HCT116 (cell line): Measurements from ENCODE around the gene C1R. TPM values are rescaled to one million over a fixed set of nuclear protein-coding genes. Genes with fewer than 3 reads are reported as not detected.

ENCODE experiments used
- ATAC-seq: fragments of 200-7000 bp; cut with Tn5 transposase; 2 replicates; pipeline ENCODE4 v1.9.1; 2020; ENCODE audit warnings: mild to moderate bottlenecking, moderate library complexity
- BruUV-seq: library from RNA; stranded (reverse); fragments of 400-500 nt; replicated peaks from 2 replicates; lab custom pipeline; 2021; lab: Mats Ljungman, UMichigan
- CTCF ChIA-PET: fragments of 300-600 bp; sonication (Branson Sonifier 250); formaldehyde crosslinking; loops from one replicate; lab custom pipeline; 2021; ENCODE audit warnings: antibody characterized with exemption; lab: Charles Lee
- POLR2A ChIA-PET: fragments of 300-600, 350-600 bp; sonication (Branson Sonifier 250); formaldehyde crosslinking; loops from one replicate; lab custom pipeline; 2021; ENCODE audit warnings: antibody characterized with exemption; lab: Charles Lee
- RAD21 ChIA-PET, 2 experiments: fragments of 300-600 bp; sonication (Branson Sonifier 250); formaldehyde crosslinking; loops; one replicate each; lab custom pipeline; 2023; ENCODE audit warnings: low total read pairs in 2 of 2; ENCODE audit not compliant: uncharacterized antibody in 2 of 2, unreplicated experiment in 2 of 2, low non-redundant PET in 1 of 2; lab: Charles Lee
- DNase-seq: peaks from one replicate; pipeline ENCODE4 v3.0.0-alpha.2; 2010; ENCODE audit warnings: low read depth, low spot score
- H2AFZ ChIP-seq: fragments of 200-600 bp; shearing (Covaris generic), sonication (generic); 2 replicates; pipeline ENCODE4 v1.6.1; 2017; ENCODE audit warnings: low read depth, mixed run types, mixed read lengths, antibody characterized with exemption, low read length; ENCODE audit not compliant: poor library complexity, severe bottlenecking
- H3K27ac ChIP-seq: 2 replicates; pipeline ENCODE4 v1.5.1; 2012; ENCODE audit warnings: low read depth, low read length
- H3K27me3 ChIP-seq: fragments of 200-600 bp; sonication (generic); 2 replicates; pipeline ENCODE4 v1.6.1; 2016; ENCODE audit warnings: mixed run types, low read length, mixed read lengths; ENCODE audit not compliant: insufficient read depth
- H3K36me3 ChIP-seq, 2 experiments: fragments of 200-500 bp in 1 of 2; fragments of 200-600 bp in 1 of 2; sonication (Bioruptor generic) in 1 of 2; sonication (generic) in 1 of 2; 2 replicates each; pipeline versions ENCODE4 v1.5.1 to v1.6.1; 2014 to 2016; ENCODE audit warnings: low read length in 2 of 2, inconsistent platforms in 1 of 2, mixed read lengths in 1 of 2, mixed run types in 1 of 2; ENCODE audit not compliant: insufficient read depth in 2 of 2, control insufficient read depth in 1 of 2
- H3K4me1 ChIP-seq, 2 experiments: fragments of 200-600 bp in 1 of 2; sonication (generic) in 1 of 2; 2 replicates each; pipeline versions ENCODE4 v1.5.1 to v1.6.1; 2012 to 2017; ENCODE audit warnings: low read length in 2 of 2, inconsistent platforms in 1 of 2, mild to moderate bottlenecking in 1 of 2, mixed read lengths in 1 of 2, mixed run types in 1 of 2, moderate library complexity in 1 of 2; ENCODE audit not compliant: insufficient read depth in 2 of 2, control insufficient read depth in 1 of 2
- H3K4me2 ChIP-seq: fragments of 200-600 bp; sonication (generic); 2 replicates; pipeline ENCODE4 v1.6.1; 2017; ENCODE audit warnings: mixed run types, low read length, mixed read lengths
- H3K4me3 ChIP-seq, 2 experiments: fragments of 200-600 bp in 1 of 2; sonication (generic) in 1 of 2; replicated peaks in 1 of 2; 2 replicates each; pipeline ENCODE4 v1.5.1; 2011 to 2016; ENCODE audit warnings: low read length in 2 of 2, control low read depth in 1 of 2, low read depth in 1 of 2, mild to moderate bottlenecking in 1 of 2, mixed read lengths in 1 of 2, mixed run types in 1 of 2
- H3K79me2 ChIP-seq: fragments of 200-600 bp; sonication (generic); 2 replicates; pipeline ENCODE4 v1.6.1; 2017; ENCODE audit warnings: mild to moderate bottlenecking, mixed run types, low read length, moderate library complexity, mixed read lengths; ENCODE audit not compliant: insufficient read depth
- H3K9ac ChIP-seq: fragments of 200-600 bp; sonication (generic); 2 replicates; pipeline ENCODE4 v1.6.1; 2016; ENCODE audit warnings: low read length, mixed read lengths
- H3K9me2 ChIP-seq: fragments of 200-600 bp; sonication (generic), shearing (Covaris generic); 2 replicates; pipeline ENCODE4 v1.6.1; 2017; ENCODE audit warnings: mixed run types, mild to moderate bottlenecking, moderate library complexity; ENCODE audit not compliant: insufficient read depth
- H3K9me3 ChIP-seq, 2 experiments: fragments of 200-500 bp in 1 of 2; fragments of 200-600 bp in 1 of 2; sonication (Bioruptor generic) in 1 of 2; sonication (generic) in 1 of 2; 2 replicates each; pipeline ENCODE4 v1.6.1; 2014 to 2017; ENCODE audit warnings: low read length in 2 of 2, mixed read lengths in 2 of 2, inconsistent platforms in 1 of 2, low read depth in 1 of 2, mild to moderate bottlenecking in 1 of 2, mixed run types in 1 of 2, moderate library complexity in 1 of 2; ENCODE audit not compliant: control insufficient read depth in 1 of 2, insufficient read depth in 1 of 2
- H4K20me1 ChIP-seq: fragments of 200-600 bp; sonication (generic), shearing (Covaris generic); 2 replicates; pipeline ENCODE4 v1.6.1; 2017; ENCODE audit warnings: mixed run types, mild to moderate bottlenecking, moderate library complexity; ENCODE audit not compliant: insufficient read depth
- ELF1 ChIP-seq: IDR thresholded peaks from 2 replicates; pipeline ENCODE4 v1.6.1; 2012; ENCODE audit warnings: low read depth, borderline replicate concordance
- REST ChIP-seq: IDR thresholded peaks from 2 replicates; pipeline ENCODE4 v1.6.1; 2012; ENCODE audit warnings: low read depth
- SIN3A ChIP-seq: IDR thresholded peaks from 2 replicates; pipeline ENCODE4 v1.6.1; 2012; ENCODE audit warnings: low read depth
- TCF7L2 ChIP-seq: IDR thresholded peaks from 2 replicates; pipeline ENCODE4 v1.7.0; 2011; ENCODE audit warnings: borderline replicate concordance, inconsistent platforms; ENCODE audit not compliant: insufficient read depth, insufficient read length; ENCODE audit errors: extremely low read depth
- intact Hi-C: fragments of 100-400 bp; cut with micrococcal nuclease; formaldehyde crosslinking; loops from 2 replicates; pipeline ENCODE4 v1.10.0; 2022
- total RNA-seq: library from RNA; stranded (reverse); gene quantifications from one replicate; pipeline ENCODE4 v1.2.1, GENCODE V29; 2021; ENCODE audit not compliant: unreplicated experiment
- TF ChIP-seq, protein P1 (sequence below): IDR thresholded peaks from 2 replicates; pipeline ENCODE4 v1.6.1; 2012

Gene C1R
- total RNA-seq, 1 experiment from 2014 or later, result 4.3 TPM

GRCh38 chr12:7117670-7118069 lies 25.4 kb upstream of the C1R start (continued):
- TF ChIP-seq REST, result no peak
- TF ChIP-seq SIN3A, result no peak
- TF ChIP-seq ELF1, result no peak

DNA sequence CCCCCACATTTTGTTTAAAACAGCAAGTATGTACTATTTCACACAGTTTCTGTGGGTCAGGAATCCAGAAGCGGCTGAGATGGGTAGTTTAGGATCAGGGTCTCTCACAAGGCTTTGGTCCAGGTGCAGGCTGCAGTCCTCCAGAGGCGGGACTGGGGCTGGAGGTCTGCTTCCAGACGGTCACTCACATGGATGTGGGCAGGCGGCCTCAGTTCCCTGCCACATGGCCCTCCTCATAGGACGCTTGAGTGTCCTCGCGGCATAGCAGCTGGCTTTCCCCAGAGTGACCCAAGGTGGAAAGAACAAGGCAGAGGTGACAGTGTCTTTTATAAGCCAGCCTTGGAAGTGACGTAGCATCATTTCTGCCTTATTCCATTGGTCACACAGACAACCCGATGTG lies 24.7 kb upstream of the C1R start:
- ChIA-PET POLR2A (no interaction called here), CTCF (no interaction called here), RAD21 (no interaction called here)
- no peak overlapping the region for H2AFZ ChIP-seq
- intact Hi-C loops, result no loop called here
- H3K36me3 ChIP-seq, result peaks cover 0 to 4% of the 10 kb centered on the region in 2 experiments; a peak in 1 of 4 replicates
- no TSS peak for BruUV-seq
- DNase-seq (no peak), ATAC-seq (no peak)
- H3K9me3 ChIP-seq, result no peaks in the 10 kb centered on the region
- TF ChIP-seq TCF7L2, result no peak
- TF ChIP-seq, protein P1, sequence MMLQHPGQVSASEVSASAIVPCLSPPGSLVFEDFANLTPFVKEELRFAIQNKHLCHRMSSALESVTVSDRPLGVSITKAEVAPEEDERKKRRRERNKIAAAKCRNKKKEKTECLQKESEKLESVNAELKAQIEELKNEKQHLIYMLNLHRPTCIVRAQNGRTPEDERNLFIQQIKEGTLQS, result no peak
- no peaks in the 10 kb centered on the region for H4K20me1 ChIP-seq
- H3K27me3 ChIP-seq, result no peaks in the 10 kb centered on the region
- no peak overlapping the region for H3K27ac ChIP-seq
- H3K4me3 ChIP-seq, result no peak overlapping the region
- H3K9me2 ChIP-seq, result no peaks in the 10 kb centered on the region
- H3K9ac ChIP-seq, result no peak overlapping the region
- H3K4me2 ChIP-seq, result no peak overlapping the region
- no peaks in the 10 kb centered on the region; a peak in 1 of 4 replicates for H3K4me1 ChIP-seq
- H3K79me2 ChIP-seq, result no peaks in the 10 kb centered on the region
